Kidney capillary endothelial cell (primary cell): ENCODE measurements around the gene NFS1.

Source experiments
- DNase-seq: peaks from one replicate; pipeline ENCODE4 v3.0.0-alpha.2; 2018; ENCODE audit warnings: low spot score

The NFS1 gene

GRCh38 chr20:35640724-35641123, 58.4 kb downstream of the NFS1 start:
- no peak for DNase-seq

DNA sequence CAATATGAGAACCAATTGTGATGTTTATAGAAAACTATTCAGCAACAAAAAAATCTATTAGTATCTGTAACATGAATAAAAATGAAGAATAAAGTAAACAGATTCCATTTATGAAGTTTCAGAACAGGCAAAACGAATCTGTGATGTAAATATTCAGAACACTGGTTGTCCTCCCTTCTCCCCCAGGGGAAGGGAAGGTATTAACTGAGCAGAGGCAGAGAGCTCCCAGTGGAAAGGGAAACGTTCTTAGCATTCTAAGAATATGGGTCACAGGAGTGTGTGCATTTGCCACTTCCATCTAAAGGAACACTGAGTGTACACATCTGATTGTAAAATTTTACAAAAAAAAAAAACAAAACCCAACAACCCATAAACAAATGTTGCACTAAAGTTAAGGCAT, 60.4 kb downstream of the NFS1 start:
- DNase-seq, result no peak

DNA sequence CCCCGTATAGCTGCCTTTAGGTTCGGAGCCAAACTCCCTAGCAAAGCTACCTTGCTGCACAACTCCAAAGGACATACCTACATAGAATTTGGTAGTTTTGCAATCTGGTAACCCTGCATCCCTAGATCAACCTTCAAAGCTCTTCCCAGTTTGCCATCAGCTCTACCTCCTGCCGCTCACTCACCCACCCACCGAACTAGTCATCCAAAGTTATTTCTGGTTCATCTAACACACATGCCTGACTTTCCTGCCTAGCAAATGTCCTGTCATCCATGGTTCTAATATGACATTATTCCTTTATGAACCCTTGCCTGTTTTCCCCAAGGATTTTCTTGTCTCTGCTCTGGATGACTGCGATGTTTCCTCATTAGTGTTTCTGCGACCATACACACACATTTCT, 61.9 kb downstream of the NFS1 start:
- DNase-seq, result no peak

GRCh38 chr20:35636095-35636494, 63.1 kb downstream of the NFS1 start:
- DNase-seq, result no peak

DNA sequence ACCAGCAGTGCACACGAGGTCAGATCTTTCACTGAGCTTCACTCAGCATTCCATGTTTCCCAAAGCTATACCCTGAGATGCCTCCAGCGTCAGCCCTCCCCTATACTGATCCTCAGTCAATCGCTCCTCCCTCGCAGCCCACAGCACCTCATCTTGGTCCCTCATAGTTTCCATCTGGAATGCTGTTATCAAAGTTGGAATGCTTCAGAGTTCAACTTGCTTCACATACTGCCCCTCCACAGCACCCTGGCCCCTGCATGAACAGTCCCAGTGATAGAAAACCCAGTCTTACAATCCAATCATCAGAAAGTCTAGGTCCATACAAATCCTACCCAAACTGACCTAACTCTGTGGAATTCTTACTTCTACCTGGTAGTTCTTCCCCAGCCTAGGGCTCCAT, 63.5 kb downstream of the NFS1 start:
- no peak for DNase-seq

GRCh38 chr20:35632539-35633115, 66.5 kb downstream of the NFS1 start:
- DNase-seq, result no peak

DNA sequence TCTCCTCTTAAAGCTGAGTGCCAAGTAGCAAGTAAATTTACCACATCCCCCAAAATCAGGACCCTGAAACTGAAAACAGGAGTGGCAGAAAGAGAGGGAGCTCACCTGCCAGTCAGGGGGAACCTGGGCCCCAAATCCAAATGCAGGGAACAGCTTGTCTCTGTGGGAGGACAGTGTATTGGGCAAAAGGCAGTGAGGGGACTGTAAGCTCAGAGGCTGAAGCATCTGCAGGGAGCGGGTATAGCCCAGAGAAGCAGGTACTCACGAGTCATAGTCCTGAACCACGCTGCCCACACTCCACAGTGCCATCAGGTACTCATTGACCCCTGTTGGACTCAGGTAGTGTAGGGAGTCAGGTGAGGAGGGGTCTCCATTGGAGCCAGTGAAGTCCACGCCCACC, 68.5 kb downstream of the NFS1 start:
- no peak for DNase-seq

DNA sequence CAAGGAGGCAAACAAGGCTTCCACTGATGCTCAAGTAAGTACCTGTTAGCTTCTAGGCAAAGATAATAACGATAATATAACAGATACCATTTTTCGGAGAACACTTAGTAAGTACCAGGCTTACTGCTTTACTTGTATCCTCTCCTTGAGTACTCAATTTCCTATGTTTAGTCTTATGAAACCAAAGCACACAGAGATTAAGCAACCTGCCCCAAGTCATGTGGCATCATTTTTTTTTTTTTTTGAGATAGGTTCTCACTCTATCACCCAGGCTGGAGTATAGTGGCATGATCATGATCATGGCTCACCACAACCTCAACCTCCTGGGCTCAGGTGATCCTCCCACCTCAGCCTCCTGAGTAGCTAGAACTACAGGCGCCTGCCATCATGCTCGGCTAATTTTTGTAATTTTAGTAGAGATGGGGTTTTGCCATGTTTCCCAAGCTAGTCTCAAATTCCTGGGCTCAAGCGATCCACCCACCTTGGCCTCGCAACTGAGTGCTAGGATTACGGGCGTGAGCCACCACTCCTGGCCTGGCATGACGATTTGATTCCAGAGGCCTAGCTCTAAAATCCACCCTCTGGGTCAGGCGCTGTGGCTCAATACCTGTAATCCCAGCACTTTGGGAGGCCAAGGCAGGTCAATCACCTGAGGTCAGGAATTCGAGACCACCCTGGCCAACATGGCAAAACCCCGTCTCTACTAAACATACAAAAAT, 69.6 kb downstream of the NFS1 start:
- no peak for DNase-seq

DNA sequence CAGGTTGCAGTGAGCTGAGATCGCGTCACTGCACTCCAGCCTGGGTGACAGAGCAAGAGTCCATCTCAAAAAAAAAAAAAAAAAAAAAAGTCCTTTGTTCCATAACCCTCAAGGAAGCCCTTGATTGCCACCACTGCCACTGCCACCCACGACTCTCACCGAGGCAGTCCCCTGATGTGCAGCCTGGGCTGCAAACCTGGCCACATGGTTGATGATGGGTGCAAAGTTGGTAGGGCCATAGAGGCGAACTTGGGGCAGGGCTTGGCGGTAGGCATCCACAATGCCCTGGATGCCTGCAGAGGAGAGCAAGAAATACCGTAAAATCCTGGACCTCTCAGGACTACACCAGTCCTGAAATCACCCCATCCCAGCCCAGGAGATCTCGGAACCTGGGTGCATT, 72.0 kb downstream of the NFS1 start:
- DNase-seq, result no peak

DNA sequence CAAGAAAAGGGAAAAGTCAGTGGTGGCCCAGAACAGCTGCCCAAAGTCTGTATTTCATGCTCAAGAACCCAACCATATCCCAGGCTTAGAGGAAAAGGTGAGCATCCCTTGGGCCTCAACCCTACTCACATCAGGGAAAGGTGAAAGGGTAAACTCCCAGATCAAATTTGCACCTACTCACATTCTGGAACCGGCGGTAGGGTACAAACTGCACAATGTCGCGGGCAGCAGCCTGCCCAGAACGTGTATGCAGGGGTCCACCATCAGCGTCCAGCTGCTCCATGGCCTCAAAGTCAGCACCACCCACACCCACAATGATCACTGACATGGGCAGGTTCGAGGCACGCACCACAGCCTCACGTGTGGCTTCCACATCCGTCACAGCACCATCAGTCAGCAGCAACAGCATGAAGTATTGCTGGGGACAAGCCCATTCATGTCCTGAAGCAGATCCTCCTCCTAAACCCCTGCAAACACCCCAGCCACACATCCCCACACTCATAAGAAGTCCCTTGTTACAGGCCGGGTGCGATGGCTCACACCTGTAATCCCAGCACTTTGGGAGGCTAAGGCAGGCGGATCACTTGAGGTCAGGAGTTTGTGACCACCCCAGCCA, 72.7 kb downstream of the NFS1 start:
- no peak for DNase-seq

DNA sequence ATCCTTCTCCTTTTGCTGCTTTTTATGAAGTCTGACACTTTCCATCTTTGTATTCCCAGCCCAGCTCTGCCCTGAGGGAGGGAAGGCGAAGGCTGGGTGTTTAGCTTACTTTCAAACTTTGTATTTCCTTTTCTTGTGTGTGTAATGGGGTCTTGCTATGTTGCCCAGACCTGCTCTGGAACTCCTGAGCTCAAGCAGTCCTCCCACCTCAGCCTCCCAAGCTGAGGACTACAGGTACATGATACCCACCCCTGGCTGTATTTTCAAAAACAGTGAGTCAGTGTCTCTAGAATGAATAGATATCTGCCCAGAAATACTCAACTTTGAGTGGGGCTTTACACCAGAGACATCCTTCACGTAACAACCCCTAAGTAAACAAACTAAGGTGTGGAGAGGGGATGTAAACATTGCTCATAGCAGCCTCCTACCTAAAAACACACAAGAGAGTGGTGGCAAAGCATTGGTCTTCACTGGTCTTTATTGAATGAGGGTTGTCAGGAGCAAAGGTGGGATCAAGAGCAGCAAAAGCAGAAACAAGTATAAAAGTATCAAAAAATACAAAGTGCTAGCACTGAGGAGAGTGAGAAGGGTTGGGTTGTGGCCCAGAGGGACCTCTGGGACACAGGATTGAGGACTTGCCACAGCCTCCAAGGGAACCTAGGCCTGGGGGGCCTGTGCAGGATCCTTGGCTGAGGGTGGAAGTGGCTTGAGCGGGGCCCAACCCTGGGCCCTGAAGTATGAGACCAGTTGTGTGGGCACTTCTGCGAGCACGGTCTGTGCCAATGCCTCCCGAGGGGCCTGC, 73.4 kb downstream of the NFS1 start:
- no peak for DNase-seq

DNA sequence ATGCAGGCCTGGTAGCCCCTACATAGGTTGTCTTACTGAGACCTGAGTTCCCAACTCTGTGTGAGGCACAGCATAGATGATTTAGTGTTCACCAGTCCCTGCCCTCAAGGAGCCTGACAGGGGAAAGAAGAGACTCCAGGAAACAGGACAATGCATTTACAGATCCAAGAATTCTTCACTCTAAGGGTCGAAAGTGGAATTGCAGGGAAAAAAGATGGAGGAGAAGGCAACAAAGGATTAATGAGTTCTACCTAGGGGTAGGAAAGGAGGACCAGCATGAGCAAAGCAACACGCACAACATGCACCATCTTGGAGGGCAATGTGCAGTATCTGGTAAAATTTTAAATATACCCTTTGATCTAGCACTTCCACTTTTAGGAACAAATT, 77.6 kb downstream of the NFS1 start:
- no peak for DNase-seq

DNA sequence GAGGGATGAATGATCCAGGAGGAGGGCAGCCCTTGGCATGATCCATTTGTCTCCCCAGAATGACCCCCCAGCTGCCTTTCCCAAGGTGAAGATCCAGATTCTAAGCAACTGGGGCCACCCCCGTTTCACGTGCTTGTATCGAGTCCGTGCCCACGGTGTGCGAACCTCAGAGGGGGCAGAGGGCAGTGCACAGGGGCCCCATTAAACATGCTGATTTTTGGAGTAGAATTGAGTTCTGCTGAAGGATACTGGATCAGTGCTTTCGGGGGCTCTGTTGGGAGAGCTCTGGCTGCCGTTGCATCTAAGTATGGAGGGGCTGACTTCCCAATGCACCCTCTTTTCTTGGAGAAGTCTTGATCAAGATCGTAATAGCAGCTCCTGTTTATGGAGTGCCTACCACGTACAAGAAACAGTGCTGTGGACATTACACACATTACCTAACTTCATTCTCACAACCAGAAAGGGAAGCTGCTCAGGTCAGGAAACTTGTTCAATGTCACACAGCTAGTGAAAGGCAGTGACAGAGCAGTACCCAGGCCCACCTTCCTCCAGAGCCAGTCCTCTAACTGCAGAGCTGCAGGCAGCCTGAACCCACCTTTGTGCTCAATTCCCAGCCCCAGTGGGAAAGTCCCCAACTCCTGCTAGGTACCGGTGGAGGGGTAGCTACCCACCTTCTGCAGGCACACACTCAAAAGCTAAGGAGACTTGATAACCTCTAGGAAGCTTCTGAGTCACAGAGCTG, 78.2 kb downstream of the NFS1 start:
- no peak for DNase-seq

DNA sequence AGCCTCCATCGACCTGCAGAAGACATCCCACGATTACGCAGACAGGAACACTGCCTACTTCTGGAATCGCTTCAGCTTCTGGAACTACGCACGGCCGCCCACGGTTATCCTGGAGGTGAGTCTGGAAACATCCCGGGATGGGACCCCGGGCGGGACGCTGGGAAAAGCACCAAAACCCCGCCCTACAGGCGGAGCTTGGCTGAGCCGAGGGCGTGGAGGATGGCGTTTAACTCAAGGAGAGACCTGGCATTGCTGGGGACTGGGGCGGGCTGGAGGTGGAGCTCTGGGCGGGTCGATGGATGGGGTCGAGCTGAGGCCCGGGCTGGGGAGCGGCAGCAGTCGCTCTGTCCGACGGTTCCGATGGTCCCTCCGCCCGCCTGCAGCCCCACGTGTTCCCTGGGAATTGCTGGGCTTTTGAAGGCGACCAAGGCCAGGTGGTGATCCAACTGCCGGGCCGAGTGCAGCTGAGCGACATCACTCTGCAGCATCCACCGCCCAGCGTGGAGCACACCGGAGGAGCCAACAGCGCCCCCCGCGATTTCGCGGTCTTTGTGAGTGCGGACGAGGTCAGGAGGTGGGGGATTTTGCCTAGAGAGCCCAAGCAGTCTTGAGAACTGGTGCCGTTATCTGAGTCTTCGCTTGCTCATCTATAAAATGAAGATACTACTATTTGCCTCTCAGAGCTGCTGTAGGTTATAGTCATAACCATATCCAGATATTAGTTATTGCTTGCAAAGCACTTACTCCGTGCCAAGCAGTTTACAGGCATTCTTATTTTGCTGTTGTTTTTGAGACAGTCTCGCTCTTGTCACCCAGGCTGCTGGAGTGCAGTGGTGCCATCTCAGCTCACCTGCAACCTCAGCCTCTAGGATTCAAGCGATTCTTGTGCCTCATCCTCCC, 79.7 kb downstream of the NFS1 start:
- DNase-seq, result peak; percentile 65

- DNase-seq, result peak; percentile 20
Measured at GRCh38 chr20:35618263-35619131, 80.7 kb downstream of the NFS1 start.
